GM15510 (cell line): ENCODE measurements around the gene TNS1.

ENCODE experiments used
- POLR2A ChIP-seq: IDR thresholded peaks from 3 replicates; pipeline ENCODE4 v1.6.1; 2011; ENCODE audit warnings: borderline replicate concordance; ENCODE audit not compliant: insufficient read length; ENCODE audit errors: extremely low read depth

The TNS1 gene

GRCh38 chr2:217826991-217827390 lies 175.8 kb downstream of the TNS1 start:
- TF ChIP-seq POLR2A, result no peak

- no peak for TF ChIP-seq POLR2A
These were observed 176.3 kb downstream of the TNS1 start for GRCh38 chr2:217826520-217826919.

GRCh38 chr2:217825469-217826235 lies 177.1 kb downstream of the TNS1 start:
- TF ChIP-seq POLR2A, result no peak

GRCh38 chr2:217824223-217824622 lies 178.6 kb downstream of the TNS1 start:
- no peak for TF ChIP-seq POLR2A

- no peak for TF ChIP-seq POLR2A
These were observed 179.2 kb downstream of the TNS1 start for GRCh38 chr2:217823626-217824025.

GRCh38 chr2:217822296-217823252 lies 180.2 kb downstream of the TNS1 start:
- no peak for TF ChIP-seq POLR2A

- no peak for TF ChIP-seq POLR2A
These were observed 181.2 kb downstream of the TNS1 start for GRCh38 chr2:217821536-217822147.

- no peak for TF ChIP-seq POLR2A
These were observed 181.9 kb downstream of the TNS1 start for GRCh38 chr2:217820904-217821303.

GRCh38 chr2:217820091-217820819 lies 182.5 kb downstream of the TNS1 start:
- no peak for TF ChIP-seq POLR2A

GRCh38 chr2:217818293-217818850 lies 184.4 kb downstream of the TNS1 start:
- TF ChIP-seq POLR2A, result no peak

GRCh38 chr2:217817466-217818292 lies 185.1 kb downstream of the TNS1 start:
- no peak for TF ChIP-seq POLR2A

- TF ChIP-seq POLR2A, result no peak
These were observed 186.4 kb downstream of the TNS1 start for GRCh38 chr2:217816396-217816869.

- TF ChIP-seq POLR2A, result no peak
These were observed 189.0 kb downstream of the TNS1 start for GRCh38 chr2:217813828-217814227.
